K562 (cell line): ENCODE results near the gene CDC42EP1. TPM values are rescaled to one million over a fixed set of nuclear protein-coding genes. Genes with fewer than 3 reads are reported as not detected.

Source experiments
- ARID1B ChIP-seq: fragments of 450-650 bp; IDR thresholded peaks from 2 replicates; pipeline ENCODE4 v1.6.1; 2016; ENCODE audit warnings: antibody characterized with exemption, mild to moderate bottlenecking, inconsistent platforms
- CREB3L1 ChIP-seq: fragments of 450-650 bp; IDR thresholded peaks from 2 replicates; pipeline ENCODE4 v1.6.1; 2014; ENCODE audit warnings: low read depth, mild to moderate bottlenecking, moderate library complexity, borderline replicate concordance
- JUND ChIP-seq, 2 experiments: IDR thresholded peaks; 2 replicates in 1 of 2; 3 replicates in 1 of 2; pipeline ENCODE4 v1.6.1; 2011; ENCODE audit warnings: borderline replicate concordance in 2 of 2, low read depth in 2 of 2, low read length in 2 of 2, improper control_type of control experiment in 1 of 2, missing biosample characterization in 1 of 2, missing genetic modification characterization in 1 of 2, missing genetic modification reagents in 1 of 2
- KLF16 ChIP-seq: IDR thresholded peaks from 2 replicates; pipeline ENCODE4 v1.6.1; 2016; ENCODE audit warnings: antibody characterized with exemption
- PCBP2 ChIP-seq: fragments of 200-400 bp; formaldehyde crosslinking; IDR thresholded peaks from 2 replicates; pipeline ENCODE4 v1.6.1; 2018; ENCODE audit warnings: low read length, low read depth, mild to moderate bottlenecking, moderate library complexity; ENCODE audit not compliant: poor library complexity, severe bottlenecking
- POLR2AphosphoS2 ChIP-seq: IDR thresholded peaks from 2 replicates; pipeline ENCODE4 v1.6.1; 2012; ENCODE audit warnings: low read length, improper control_type of control experiment
- REST ChIP-seq, 2 experiments: fragments of 450-650 bp; formaldehyde crosslinking in 1 of 2; IDR thresholded peaks; 2 replicates each; pipeline versions ENCODE4 v1.4.0 to v1.6.1; 2014 to 2020; ENCODE audit warnings: mild to moderate bottlenecking in 2 of 2, borderline replicate concordance in 1 of 2, low read depth in 1 of 2
- SAFB ChIP-seq: fragments of 200-400 bp; formaldehyde crosslinking; IDR thresholded peaks from 2 replicates; pipeline ENCODE4 v1.6.1; 2017; ENCODE audit warnings: low read depth, low read length, borderline replicate concordance
- ZBTB9 ChIP-seq: fragments of 450-650 bp; formaldehyde crosslinking; IDR thresholded peaks from 2 replicates; pipeline ENCODE4 v1.4.0; 2020; ENCODE audit warnings: mild to moderate bottlenecking, moderate library complexity
- ZFP36 ChIP-seq: fragments of 150-350 bp; IDR thresholded peaks from 2 replicates; pipeline ENCODE4 v1.6.1; 2018; ENCODE audit warnings: low read length, low read depth; ENCODE audit not compliant: partially characterized antibody
- ZMIZ1 ChIP-seq, 2 experiments: fragments of 150-350 bp in 1 of 2; IDR thresholded peaks; 2 replicates each; pipeline ENCODE4 v1.6.1; 2012 to 2016; ENCODE audit warnings: low read depth in 2 of 2, low read length in 2 of 2, mild to moderate bottlenecking in 1 of 2, moderate library complexity in 1 of 2
- ZNF124 ChIP-seq: sonication (generic); formaldehyde crosslinking; IDR thresholded peaks from 2 replicates; pipeline ENCODE4 v1.8.1; 2022; ENCODE audit warnings: missing genetic modification reagents
- polyA plus RNA-seq, 8 experiments: library from polyadenylated mRNA; depleted of rRNA in 4 of 8; stranded (reverse) in 5 of 8; unstranded in 3 of 8; fragments of >200 nt; fragmentation: Nextera tagmentation in 2 of 8; fragmentation: Illumina TruSeq in 1 of 8; extraction: Ambion mirVana in 2 of 8; extraction: Trizol in 1 of 8; gene quantifications; 2 replicates each; pipeline versions ENCODE4 v1.2.1 to v1.2.3, GENCODE V29; 2011 to 2014; ENCODE audit warnings: inconsistent platforms in 1 of 8, missing spikeins in 1 of 8
- total RNA-seq, 7 experiments: library from RNA; depleted of rRNA in 6 of 7; stranded (reverse); fragments of >200 nt in 6 of 7; fragmentation: Illumina TruSeq in 2 of 7; extraction: Trizol in 2 of 7; gene quantifications; 2 replicates each; pipeline versions ENCODE4 v1.2.1 to v1.2.3, GENCODE V29; 2011 to 2021; ENCODE audit warnings: low replicate concordance in 1 of 7

CDC42EP1 gene
- total and polyA plus RNA-seq, 9 of the 15 experiments (the other 6 are each of a cell fraction or from before 2014, with no cell fraction given) = 0.67 to 70.2 (median 7.3) TPM

DNA sequence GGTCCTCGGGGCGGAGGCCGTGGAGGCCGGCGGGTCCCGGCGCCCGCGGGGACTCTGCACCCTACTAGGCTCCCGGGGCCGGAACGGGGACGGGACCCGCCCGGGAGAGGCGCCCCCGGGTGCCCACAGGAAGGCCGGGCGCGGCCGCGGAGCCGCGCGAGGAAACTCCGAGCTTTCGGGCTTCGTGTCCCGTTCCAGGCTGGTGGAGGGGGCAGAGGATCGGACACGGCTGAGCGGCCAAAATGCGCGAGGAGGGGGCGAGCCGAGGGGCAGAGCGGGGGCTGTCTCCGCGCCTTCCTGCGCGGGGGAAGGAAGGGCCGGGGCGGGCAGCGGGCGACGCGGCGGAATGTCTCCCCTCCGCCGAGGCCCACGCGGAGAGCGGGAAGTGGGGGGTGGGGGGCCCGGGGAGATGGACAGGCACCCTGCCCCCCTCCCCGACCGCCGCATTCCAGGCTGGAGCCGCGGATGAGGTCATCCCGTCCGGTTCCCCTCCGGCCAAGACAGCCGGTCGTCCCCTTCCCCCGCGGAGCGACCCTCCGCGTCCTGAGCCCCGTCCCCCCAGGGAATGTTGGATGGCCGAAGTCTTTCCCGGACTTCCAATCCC, 430 bp downstream of the CDC42EP1 start (continued):
- TF ChIP-seq ZMIZ1 (IDR thresholded peaks at IDR 0.05; ENCODE audit: low read depth in 2 of 2, low read length in 2 of 2) = no peak
- TF ChIP-seq REST (IDR thresholded peaks at IDR 0.05; ENCODE audit: borderline replicate concordance) = no peak
- TF ChIP-seq REST (CRISPR knock-in tag; IDR thresholded peaks at IDR 0.05; ENCODE audit: low read depth) = no peak
- TF ChIP-seq ZNF124 (CRISPR knock-in tag) = no peak
- TF ChIP-seq ZBTB9 (CRISPR knock-in tag) = no peak
- no peak for TF ChIP-seq POLR2AphosphoS2
- no peak for TF ChIP-seq ZFP36
- TF ChIP-seq ARID1B = no peak
- TF ChIP-seq CREB3L1 = no peak
- no peak for TF ChIP-seq PCBP2
- TF ChIP-seq SAFB = no peak
- TF ChIP-seq JUND (IDR thresholded peaks at IDR 0.05; ENCODE audit: borderline replicate concordance, low read depth, low read length) = peak; percentile 37
- no peak for TF ChIP-seq JUND (tag; IDR thresholded peaks at IDR 0.05; ENCODE audit: borderline replicate concordance, low read depth, low read length)
- no peak for TF ChIP-seq KLF16
